GM12878 (cell line): Measurements from ENCODE around the gene MST1R. TPM values are rescaled to one million over a fixed set of nuclear protein-coding genes. Genes with fewer than 3 reads are reported as not detected.

Experiments used
- ATAC-seq: fragments of 200-7000 bp; cut with Tn5 transposase; 3 replicates; pipeline ENCODE4 v1.9.1; 2020; ENCODE audit warnings: mild to moderate bottlenecking, moderate library complexity
- BruUV-seq: library from RNA; stranded (reverse); fragments of 400-500 nt; replicated peaks from 2 replicates; lab custom pipeline; 2021; lab: Mats Ljungman, UMichigan
- CTCF ChIA-PET: fragments of 300-600 bp; sonication (Branson Sonifier 250); formaldehyde crosslinking; extraction: SDS; loops from one replicate; lab custom pipeline; 2021; ENCODE audit warnings: inconsistent platforms; lab: Yijun Ruan, JAX
- POLR2A ChIA-PET: fragments of 350-600 bp; formaldehyde crosslinking; extraction: SDS; loops from one replicate; lab custom pipeline; 2021; ENCODE audit warnings: inconsistent platforms; lab: Charles Lee
- RAD21 ChIA-PET: fragments of 300-600 bp; sonication (Branson Sonifier 250); formaldehyde crosslinking; loops from one replicate; lab custom pipeline; 2023; ENCODE audit warnings: antibody characterized with exemption; ENCODE audit not compliant: unreplicated experiment; lab: Charles Lee
- SMC1A ChIA-PET: fragments of 300-600 bp; sonication (Branson Sonifier 250); formaldehyde crosslinking; loops from one replicate; lab custom pipeline; 2023; ENCODE audit not compliant: unreplicated experiment, uncharacterized antibody; lab: Charles Lee
- DNase-seq: peaks from one replicate; pipeline ENCODE4 v3.0.0-alpha.2; 2011; ENCODE audit warnings: low read depth, low spot score
- FAIRE-seq: peaks from 3 replicates; lab custom pipeline; 2011; peaks lifted over from hg19 to GRCh38; lab: Jason Lieb, UNC
- H2AFZ ChIP-seq: 2 replicates; pipeline ENCODE4 v1.6.0; 2011; ENCODE audit warnings: low read depth, low read length, control low read depth; ENCODE audit not compliant: control insufficient read depth
- H3K27ac ChIP-seq: 2 replicates; pipeline ENCODE4 v1.5.1; 2011; ENCODE audit warnings: control low read depth; ENCODE audit not compliant: control insufficient read depth, insufficient read depth
- H3K27me3 ChIP-seq, 2 experiments: replicated peaks in 1 of 2; 2 replicates each; pipeline versions ENCODE4 v1.6.0 to v1.6.1; 2011; ENCODE audit warnings: low read length in 1 of 2; ENCODE audit not compliant: control insufficient read depth in 2 of 2, insufficient read depth in 2 of 2
- H3K36me3 ChIP-seq, 2 experiments: 2 replicates each; pipeline ENCODE4 v1.5.1; 2011; ENCODE audit warnings: low read length in 1 of 2; ENCODE audit not compliant: control insufficient read depth in 2 of 2, insufficient read depth in 2 of 2
- H3K4me1 ChIP-seq: 2 replicates; pipeline ENCODE4 v1.6.1; 2011; ENCODE audit warnings: mild to moderate bottlenecking, low read length, moderate library complexity, mixed read lengths; ENCODE audit not compliant: control insufficient read depth, insufficient read depth
- H3K4me2 ChIP-seq: 2 replicates; pipeline ENCODE4 v1.6.0; 2011; ENCODE audit warnings: control low read depth; ENCODE audit not compliant: control insufficient read depth, insufficient read depth
- H3K4me3 ChIP-seq: fragments of 200-600 bp; sonication (generic); 2 replicates; pipeline ENCODE4 v1.5.1; 2016
- H3K79me2 ChIP-seq: 2 replicates; pipeline ENCODE4 v1.6.0; 2011; ENCODE audit warnings: low read length; ENCODE audit not compliant: control insufficient read depth, insufficient read depth
- H3K9ac ChIP-seq: 2 replicates; pipeline ENCODE4 v1.8.0; 2011; ENCODE audit warnings: low read length, control low read depth, mixed read lengths; ENCODE audit not compliant: control insufficient read depth, insufficient read depth
- H3K9me3 ChIP-seq: replicated peaks from 3 replicates; pipeline ENCODE4 v1.5.1; 2011; ENCODE audit warnings: mild to moderate bottlenecking, low read length; ENCODE audit not compliant: control insufficient read depth, insufficient read depth
- H4K20me1 ChIP-seq: 2 replicates; pipeline ENCODE4 v1.6.0; 2011; ENCODE audit not compliant: control insufficient read depth, insufficient read depth
- CHD1 ChIP-seq: IDR thresholded peaks from 2 replicates; pipeline ENCODE4 v1.6.1; 2012; ENCODE audit warnings: low read depth, low read length, improper control_type of control experiment
- ETV6 ChIP-seq, 2 experiments: fragments of 450-650 bp in 1 of 2; IDR thresholded peaks in 1 of 2; conservative IDR thresholded peaks in 1 of 2; 2 replicates each; pipeline ENCODE4 v1.6.1; 2014; ENCODE audit warnings: antibody characterized with exemption in 1 of 2, borderline replicate concordance in 1 of 2, low read depth in 1 of 2, mild to moderate bottlenecking in 1 of 2, moderate library complexity in 1 of 2
- HDAC6 ChIP-seq: fragments of 200-600 bp; sonication (generic); IDR thresholded peaks from one replicate; pipeline ENCODE4 v1.8.0; 2017; ENCODE audit warnings: antibody characterized with exemption; ENCODE audit not compliant: unreplicated experiment
- MLLT1 ChIP-seq: fragments of 450-650 bp; IDR thresholded peaks from 2 replicates; pipeline ENCODE4 v1.6.1; 2016; ENCODE audit warnings: mild to moderate bottlenecking
- POLR2A ChIP-seq: IDR thresholded peaks from 2 replicates; pipeline ENCODE4 v1.6.1; 2011; ENCODE audit warnings: low read depth, mild to moderate bottlenecking, low read length
- RCOR1 ChIP-seq: conservative IDR thresholded peaks from 2 replicates; pipeline ENCODE4 v1.6.1; 2012; ENCODE audit warnings: low read depth, low read length, improper control_type of control experiment
- RELA ChIP-seq: fragments of 450-650 bp; IDR thresholded peaks from 2 replicates; pipeline ENCODE4 v1.8.0; 2014; ENCODE audit warnings: borderline replicate concordance; ENCODE audit not compliant: partially characterized antibody
- SMAD1 ChIP-seq: fragments of 450-650 bp; IDR thresholded peaks from 2 replicates; pipeline ENCODE4 v1.6.1; 2018; ENCODE audit warnings: mild to moderate bottlenecking, low read depth; ENCODE audit not compliant: partially characterized antibody
- SMARCA5 ChIP-seq: fragments of 450-650 bp; IDR thresholded peaks from 2 replicates; pipeline ENCODE4 v1.6.1; 2017; ENCODE audit warnings: mild to moderate bottlenecking
- TBL1XR1 ChIP-seq: IDR thresholded peaks from 2 replicates; pipeline ENCODE4 v1.6.1; 2012; ENCODE audit warnings: low read depth, low read length, improper control_type of control experiment
- TCF7 ChIP-seq: IDR thresholded peaks from 2 replicates; pipeline ENCODE4 v1.6.1; 2014; ENCODE audit warnings: antibody characterized with exemption, borderline replicate concordance
- ZBED1 ChIP-seq: IDR thresholded peaks from 2 replicates; pipeline ENCODE4 v1.6.1; 2016; ENCODE audit warnings: borderline replicate concordance
- ZBTB4 ChIP-seq: fragments of 450-650 bp; formaldehyde crosslinking; IDR thresholded peaks from 2 replicates; pipeline ENCODE4 v1.4.0; 2022; ENCODE audit warnings: mild to moderate bottlenecking, moderate library complexity
- WGBS: methylation state at CpG from one replicate; pipeline ENCODE4 v1.1.6; 2016; ENCODE audit warnings: low lambda C conversion rate; ENCODE audit not compliant: insufficient replicate concordance, insufficient coverage; ENCODE audit errors: missing lambda C conversion rate; 5-methylcytosine and 5-hydroxymethylcytosine counted together
- in situ Hi-C: fragments of 300-500 bp; cut with MboI; formaldehyde crosslinking; loops from 9 replicates; pipeline ENCODE4 v1.14.3; 2018; ENCODE audit warnings: mixed read lengths
- intact Hi-C: fragments of 100-400 bp; cut with micrococcal nuclease; formaldehyde crosslinking; loops from one replicate; pipeline ENCODE4 v1.14.2; 2022; ENCODE audit not compliant: unreplicated experiment
- polyA plus RNA-seq, 11 experiments: library from polyadenylated mRNA; depleted of rRNA in 4 of 11; unstranded in 6 of 11; stranded (reverse) in 5 of 11; fragments of >200 nt; fragmentation: Nextera tagmentation in 4 of 11; fragmentation: Illumina TruSeq in 1 of 11; extraction: Ambion mirVana in 4 of 11; extraction: Trizol in 1 of 11; gene quantifications; 1 replicate in 1 of 11; 2 replicates in 10 of 11; pipeline versions ENCODE4 v1.2.1 to v1.2.3, GENCODE V29; 2011 to 2016; ENCODE audit warnings: inconsistent platforms in 2 of 11, missing spikeins in 2 of 11, low read depth in 1 of 11
- total RNA-seq, 4 experiments: library from RNA; depleted of rRNA in 3 of 4; stranded (reverse); fragments of >200 nt in 3 of 4; fragmentation: Illumina TruSeq in 1 of 4; extraction: Trizol in 1 of 4; gene quantifications; 2 replicates each; pipeline versions ENCODE4 v1.2.1 to v1.2.3, GENCODE V29; 2013 to 2021

MST1R gene
- total and polyA plus RNA-seq, 10 of the 15 experiments (the other 5 are each of a cell fraction or from before 2014, with no cell fraction given), result 0.40 to 5.6 (median 1.2) TPM

GRCh38 chr3:49845694-49846093, 58.0 kb downstream of the MST1R start (continued):
- TF ChIP-seq SMAD1, result no peak
- TF ChIP-seq TBL1XR1, result no peak
- no peak for TF ChIP-seq SMARCA5
- TF ChIP-seq RELA, result no peak
- TF ChIP-seq HDAC6, result no peak
- TF ChIP-seq MLLT1, result no peak

- in situ Hi-C loops (no loop called here), intact Hi-C loops (no loop called here)
- RAD21 ChIA-PET, result interaction anchor here (1.1 to 1.9 kb wide), 2 partner anchors 13 to 42 kb away, joined by 3 to 6 read pairs; partner anchors contain the start of gene INKA1
- Histone ChIP-seq H3K9ac (no peak overlapping the region), H3K4me1 (no peaks in the 10 kb centered on the region), H2AFZ (no peak overlapping the region), H3K79me2 (no peaks in the 10 kb centered on the region), H3K9me3 (no peaks in the 10 kb centered on the region), H3K4me2 (no peak overlapping the region), H3K27me3 (no peaks in the 10 kb centered on the region), H3K4me3 (no peak overlapping the region), H3K36me3 (peaks cover 13 to 15% of the 10 kb centered on the region in 2 experiments; a peak in 3 of 4 replicates), H4K20me1 (no peaks in the 10 kb centered on the region), H3K27ac (no peak overlapping the region)
- WGBS, result 82% methylated on average over 5 of the region's 5 CpGs
- CTCF ChIA-PET, result interaction anchor here (0.7 to 2.8 kb wide), 6 partner anchors 11 to 1311 kb away, joined by 3 to 23 read pairs (median 3); partner anchors contain the start of gene INKA1
- SMC1A ChIA-PET, result interaction anchor here (0.6 to 1.3 kb wide), 5 partner anchors 13 to 42 kb away, joined by 3 to 6 read pairs (median 3); no protein-coding TSS in a partner anchor
- POLR2A ChIA-PET, result interaction anchor here (0.6 kb wide), 1 partner anchor 110 kb away, joined by 6 read pairs; no protein-coding TSS in a partner anchor
- DNase-seq, result no peak
- ATAC-seq, result no peak
- no TSS peak for BruUV-seq
- FAIRE-seq, result no peak
- TF ChIP-seq CHD1 (no peak), ZBTB4 (CRISPR knock-in tag) (no peak), ETV6 (conservative IDR thresholded peaks at IDR 0.05 in 1 of 2, IDR thresholded peaks at IDR 0.05 in 1 of 2; ENCODE audit: borderline replicate concordance in 1 of 2, low read depth in 1 of 2) (no peak), RCOR1 (no peak), TCF7 (no peak), ZBED1 (no peak), POLR2A (no peak)
These were observed 59.0 kb downstream of the MST1R start for GRCh38 chr3:49844464-49845183.
